ENCODE measurements around the gene CEBPG. TPM values are rescaled to one million over a fixed set of nuclear protein-coding genes. Genes with fewer than 3 reads are reported as not detected.

The CEBPG gene
- total RNA-seq, 1 experiment from 2014 or later = 51.1 TPM

DNA sequence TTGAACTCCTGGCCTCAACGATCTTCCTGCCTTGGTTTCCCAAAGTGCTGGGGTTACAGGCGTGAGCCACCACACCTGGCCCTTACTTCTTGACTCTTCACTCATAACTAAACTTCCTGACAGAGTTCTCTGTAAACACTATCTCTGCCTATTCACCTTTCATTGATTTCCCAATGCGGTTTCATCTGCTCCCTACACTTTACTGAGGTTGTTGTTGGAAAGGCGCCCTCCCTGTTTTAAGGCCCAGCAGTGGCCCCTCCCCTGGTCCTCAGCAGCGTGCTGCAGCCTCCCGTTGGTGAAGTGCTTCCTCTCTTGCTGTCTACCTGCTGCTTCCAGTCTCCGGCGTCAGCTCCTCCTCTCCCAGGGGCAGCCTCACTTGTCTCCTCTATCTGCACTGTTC is 44.4 kb upstream of the CEBPG start:
- Histone ChIP-seq H3K9me2 (ENCODE audit: insufficient read depth) (no peaks in the 10 kb centered on the region), H3K4me2 (ENCODE audit: low read length) (no peak overlapping the region), H4K20me1 (ENCODE audit: insufficient read depth) (no peaks in the 10 kb centered on the region), H3K27ac (ENCODE audit: low read depth, low read length) (no peak overlapping the region), H3K9ac (ENCODE audit: low read length) (no peak overlapping the region), H3K4me1 (ENCODE audit: control insufficient read depth in 1 of 2, insufficient read depth in 2 of 2, low read length in 2 of 2) (no peaks in the 10 kb centered on the region), H3K79me2 (ENCODE audit: insufficient read depth, low read length) (no peaks in the 10 kb centered on the region), H3K4me3 (replicated peaks in 1 of 2; ENCODE audit: low read depth in 1 of 2, low read length in 2 of 2) (no peak overlapping the region), H2AFZ (ENCODE audit: low read depth, low read length, poor library complexity, severe bottlenecking) (no peak overlapping the region), H3K27me3 (ENCODE audit: insufficient read depth, low read length) (no peaks in the 10 kb centered on the region), H3K36me3 (ENCODE audit: control insufficient read depth in 1 of 2, insufficient read depth in 2 of 2, low read length in 2 of 2) (no peaks in the 10 kb centered on the region), H3K9me3 (ENCODE audit: control insufficient read depth in 1 of 2, insufficient read depth in 1 of 2, low read depth in 1 of 2, low read length in 2 of 2) (peaks cover 0 to 6% of the 10 kb centered on the region in 2 experiments; a peak in 1 of 4 replicates)
- DNase-seq (ENCODE audit: low read depth, low spot score) (no peak), ATAC-seq (no peak)
- ChIA-PET RAD21 (ENCODE audit: low non-redundant PET in 1 of 2, low total read pairs in 2 of 2, uncharacterized antibody in 2 of 2, unreplicated experiment in 2 of 2) (no interaction called here), CTCF (no interaction called here), POLR2A (no interaction called here)
- no TSS peak for BruUV-seq (replicated peaks)
- TF ChIP-seq RAD21 (IDR thresholded peaks at IDR 0.05; ENCODE audit: low read depth) = no peak
- TF ChIP-seq ELF1 (IDR thresholded peaks at IDR 0.05; ENCODE audit: borderline replicate concordance, low read depth) = no peak
- no peak for TF ChIP-seq FOSL1 (IDR thresholded peaks at IDR 0.05; ENCODE audit: low read depth)
- no peak for TF ChIP-seq ZFX (IDR thresholded peaks at IDR 0.05)
- intact Hi-C loops (cut with micrococcal nuclease) = no loop called here

DNA sequence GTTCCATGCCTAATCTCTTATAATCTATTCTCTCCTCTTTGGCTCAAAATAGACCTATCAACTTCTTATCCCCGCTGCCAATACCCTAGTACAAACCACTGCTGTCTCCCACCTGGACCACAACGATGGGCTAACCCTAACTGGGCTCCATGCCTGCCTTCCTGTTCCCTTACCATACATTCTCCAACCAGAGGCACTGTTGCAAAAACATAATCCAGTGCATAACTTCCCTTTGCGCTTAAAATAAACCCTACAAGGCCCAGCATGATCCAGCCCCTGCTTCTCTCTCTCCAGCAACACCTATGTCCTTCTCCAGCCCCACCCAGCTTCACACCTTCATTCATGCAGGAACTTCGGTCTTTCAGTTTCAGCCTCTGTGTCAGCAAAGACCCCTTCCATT is 43.8 kb upstream of the CEBPG start:
- Histone ChIP-seq H3K27me3 (ENCODE audit: insufficient read depth, low read length) (no peaks in the 10 kb centered on the region), H2AFZ (ENCODE audit: low read depth, low read length, poor library complexity, severe bottlenecking) (no peak overlapping the region), H3K9me3 (ENCODE audit: control insufficient read depth in 1 of 2, insufficient read depth in 1 of 2, low read depth in 1 of 2, low read length in 2 of 2) (peaks cover 0 to 6% of the 10 kb centered on the region in 2 experiments; a peak in 1 of 4 replicates), H3K4me2 (ENCODE audit: low read length) (no peak overlapping the region), H3K36me3 (ENCODE audit: control insufficient read depth in 1 of 2, insufficient read depth in 2 of 2, low read length in 2 of 2) (no peaks in the 10 kb centered on the region), H3K4me3 (replicated peaks in 1 of 2; ENCODE audit: low read depth in 1 of 2, low read length in 2 of 2) (no peak overlapping the region), H4K20me1 (ENCODE audit: insufficient read depth) (no peaks in the 10 kb centered on the region), H3K79me2 (ENCODE audit: insufficient read depth, low read length) (no peaks in the 10 kb centered on the region), H3K9ac (ENCODE audit: low read length) (no peak overlapping the region), H3K27ac (ENCODE audit: low read depth, low read length) (no peak overlapping the region), H3K9me2 (ENCODE audit: insufficient read depth) (no peaks in the 10 kb centered on the region), H3K4me1 (ENCODE audit: control insufficient read depth in 1 of 2, insufficient read depth in 2 of 2, low read length in 2 of 2) (no peaks in the 10 kb centered on the region)
- no peak for TF ChIP-seq ZFX (IDR thresholded peaks at IDR 0.05)
- TF ChIP-seq, protein P1, sequence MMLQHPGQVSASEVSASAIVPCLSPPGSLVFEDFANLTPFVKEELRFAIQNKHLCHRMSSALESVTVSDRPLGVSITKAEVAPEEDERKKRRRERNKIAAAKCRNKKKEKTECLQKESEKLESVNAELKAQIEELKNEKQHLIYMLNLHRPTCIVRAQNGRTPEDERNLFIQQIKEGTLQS (IDR thresholded peaks at IDR 0.05) = no peak
- no peak for TF ChIP-seq EGR1 (IDR thresholded peaks at IDR 0.05; ENCODE audit: low read depth)
- no peak for TF ChIP-seq JUND (IDR thresholded peaks at IDR 0.05)
- TF ChIP-seq RAD21 (IDR thresholded peaks at IDR 0.05; ENCODE audit: low read depth) = no peak
- TF ChIP-seq ZNF274 (IDR thresholded peaks at IDR 0.05; ENCODE audit: low read depth, low read length) = no peak
- no peak for TF ChIP-seq TCF7L2 (IDR thresholded peaks at IDR 0.05; ENCODE audit: borderline replicate concordance, extremely low read depth, insufficient read depth, insufficient read length)
- TF ChIP-seq EZH2 (IDR thresholded peaks at IDR 0.05) = no peak
- no peak for TF ChIP-seq SRF (IDR thresholded peaks at IDR 0.05; ENCODE audit: low read depth)
- no peak for TF ChIP-seq EZH2phosphoT487 (IDR thresholded peaks at IDR 0.05; ENCODE audit: borderline replicate concordance)
- TF ChIP-seq, protein P2, sequence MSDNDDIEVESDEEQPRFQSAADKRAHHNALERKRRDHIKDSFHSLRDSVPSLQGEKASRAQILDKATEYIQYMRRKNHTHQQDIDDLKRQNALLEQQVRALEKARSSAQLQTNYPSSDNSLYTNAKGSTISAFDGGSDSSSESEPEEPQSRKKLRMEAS (IDR thresholded peaks at IDR 0.05) = no peak
- no peak for TF ChIP-seq POLR2A (IDR thresholded peaks at IDR 0.05; ENCODE audit: borderline replicate concordance, extremely low read depth, insufficient read depth, insufficient read length)
- TF ChIP-seq FOSL1 (IDR thresholded peaks at IDR 0.05; ENCODE audit: low read depth) = no peak
- TF ChIP-seq SIN3A (IDR thresholded peaks at IDR 0.05; ENCODE audit: low read depth) = no peak
- TF ChIP-seq, protein P3, sequence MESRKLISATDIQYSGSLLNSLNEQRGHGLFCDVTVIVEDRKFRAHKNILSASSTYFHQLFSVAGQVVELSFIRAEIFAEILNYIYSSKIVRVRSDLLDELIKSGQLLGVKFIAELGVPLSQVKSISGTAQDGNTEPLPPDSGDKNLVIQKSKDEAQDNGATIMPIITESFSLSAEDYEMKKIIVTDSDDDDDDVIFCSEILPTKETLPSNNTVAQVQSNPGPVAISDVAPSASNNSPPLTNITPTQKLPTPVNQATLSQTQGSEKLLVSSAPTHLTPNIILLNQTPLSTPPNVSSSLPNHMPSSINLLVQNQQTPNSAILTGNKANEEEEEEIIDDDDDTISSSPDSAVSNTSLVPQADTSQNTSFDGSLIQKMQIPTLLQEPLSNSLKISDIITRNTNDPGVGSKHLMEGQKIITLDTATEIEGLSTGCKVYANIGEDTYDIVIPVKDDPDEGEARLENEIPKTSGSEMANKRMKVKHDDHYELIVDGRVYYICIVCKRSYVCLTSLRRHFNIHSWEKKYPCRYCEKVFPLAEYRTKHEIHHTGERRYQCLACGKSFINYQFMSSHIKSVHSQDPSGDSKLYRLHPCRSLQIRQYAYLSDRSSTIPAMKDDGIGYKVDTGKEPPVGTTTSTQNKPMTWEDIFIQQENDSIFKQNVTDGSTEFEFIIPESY (IDR thresholded peaks at IDR 0.05; ENCODE audit: extremely low read depth, insufficient replicate concordance, low read length) = no peak
- no peak for TF ChIP-seq POLR2AphosphoS5 (IDR thresholded peaks at IDR 0.05; ENCODE audit: low read depth, low read length)
- TF ChIP-seq CEBPB (IDR thresholded peaks at IDR 0.05; ENCODE audit: low read depth) = no peak
- TF ChIP-seq SP1 (IDR thresholded peaks at IDR 0.05; ENCODE audit: low read depth) = no peak
- TF ChIP-seq, protein P4, sequence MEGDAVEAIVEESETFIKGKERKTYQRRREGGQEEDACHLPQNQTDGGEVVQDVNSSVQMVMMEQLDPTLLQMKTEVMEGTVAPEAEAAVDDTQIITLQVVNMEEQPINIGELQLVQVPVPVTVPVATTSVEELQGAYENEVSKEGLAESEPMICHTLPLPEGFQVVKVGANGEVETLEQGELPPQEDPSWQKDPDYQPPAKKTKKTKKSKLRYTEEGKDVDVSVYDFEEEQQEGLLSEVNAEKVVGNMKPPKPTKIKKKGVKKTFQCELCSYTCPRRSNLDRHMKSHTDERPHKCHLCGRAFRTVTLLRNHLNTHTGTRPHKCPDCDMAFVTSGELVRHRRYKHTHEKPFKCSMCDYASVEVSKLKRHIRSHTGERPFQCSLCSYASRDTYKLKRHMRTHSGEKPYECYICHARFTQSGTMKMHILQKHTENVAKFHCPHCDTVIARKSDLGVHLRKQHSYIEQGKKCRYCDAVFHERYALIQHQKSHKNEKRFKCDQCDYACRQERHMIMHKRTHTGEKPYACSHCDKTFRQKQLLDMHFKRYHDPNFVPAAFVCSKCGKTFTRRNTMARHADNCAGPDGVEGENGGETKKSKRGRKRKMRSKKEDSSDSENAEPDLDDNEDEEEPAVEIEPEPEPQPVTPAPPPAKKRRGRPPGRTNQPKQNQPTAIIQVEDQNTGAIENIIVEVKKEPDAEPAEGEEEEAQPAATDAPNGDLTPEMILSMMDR (IDR thresholded peaks at IDR 0.05 in 2 of 3, conservative IDR thresholded peaks at IDR 0.05 in 1 of 3; ENCODE audit: borderline replicate concordance in 1 of 3, insufficient read depth in 1 of 3, low read depth in 2 of 3, low read length in 2 of 3) = no peak
- ATAC-seq (no peak), DNase-seq (ENCODE audit: low read depth, low spot score) (no peak)
- intact Hi-C loops (cut with micrococcal nuclease) = no loop called here
- BruUV-seq (replicated peaks) = no TSS peak
- RAD21 ChIA-PET (ENCODE audit: low non-redundant PET in 1 of 2, low total read pairs in 2 of 2, uncharacterized antibody in 2 of 2, unreplicated experiment in 2 of 2) = no interaction called here
- CTCF ChIA-PET = no interaction called here
- POLR2A ChIA-PET = no interaction called here
